GM12878 (cell line): ENCODE data around the gene ZCCHC4. TPM values are rescaled to one million over a fixed set of nuclear protein-coding genes. Genes with fewer than 3 reads are reported as not detected.

ENCODE experiments used
- ATAC-seq: fragments of 200-7000 bp; cut with Tn5 transposase; 3 replicates; pipeline ENCODE4 v1.9.1; 2020; ENCODE audit warnings: mild to moderate bottlenecking, moderate library complexity
- BruUV-seq: library from RNA; stranded (reverse); fragments of 400-500 nt; replicated peaks from 2 replicates; lab custom pipeline; 2021; lab: Mats Ljungman, UMichigan
- CTCF ChIA-PET: fragments of 300-600 bp; sonication (Branson Sonifier 250); formaldehyde crosslinking; extraction: SDS; loops from one replicate; lab custom pipeline; 2021; ENCODE audit warnings: inconsistent platforms; lab: Yijun Ruan, JAX
- POLR2A ChIA-PET: fragments of 350-600 bp; formaldehyde crosslinking; extraction: SDS; loops from one replicate; lab custom pipeline; 2021; ENCODE audit warnings: inconsistent platforms; lab: Charles Lee
- RAD21 ChIA-PET: fragments of 300-600 bp; sonication (Branson Sonifier 250); formaldehyde crosslinking; loops from one replicate; lab custom pipeline; 2023; ENCODE audit warnings: antibody characterized with exemption; ENCODE audit not compliant: unreplicated experiment; lab: Charles Lee
- SMC1A ChIA-PET: fragments of 300-600 bp; sonication (Branson Sonifier 250); formaldehyde crosslinking; loops from one replicate; lab custom pipeline; 2023; ENCODE audit not compliant: unreplicated experiment, uncharacterized antibody; lab: Charles Lee
- DNase-seq: peaks from one replicate; pipeline ENCODE4 v3.0.0-alpha.2; 2011; ENCODE audit warnings: low read depth, low spot score
- FAIRE-seq: peaks from 3 replicates; lab custom pipeline; 2011; peaks lifted over from hg19 to GRCh38; lab: Jason Lieb, UNC
- H2AFZ ChIP-seq: 2 replicates; pipeline ENCODE4 v1.6.0; 2011; ENCODE audit warnings: low read depth, low read length, control low read depth; ENCODE audit not compliant: control insufficient read depth
- H3K27ac ChIP-seq: 2 replicates; pipeline ENCODE4 v1.5.1; 2011; ENCODE audit warnings: control low read depth; ENCODE audit not compliant: control insufficient read depth, insufficient read depth
- H3K27me3 ChIP-seq, 2 experiments: replicated peaks in 1 of 2; 2 replicates each; pipeline versions ENCODE4 v1.6.0 to v1.6.1; 2011; ENCODE audit warnings: low read length in 1 of 2; ENCODE audit not compliant: control insufficient read depth in 2 of 2, insufficient read depth in 2 of 2
- H3K36me3 ChIP-seq, 2 experiments: 2 replicates each; pipeline ENCODE4 v1.5.1; 2011; ENCODE audit warnings: low read length in 1 of 2; ENCODE audit not compliant: control insufficient read depth in 2 of 2, insufficient read depth in 2 of 2
- H3K4me1 ChIP-seq: 2 replicates; pipeline ENCODE4 v1.6.1; 2011; ENCODE audit warnings: mild to moderate bottlenecking, low read length, moderate library complexity, mixed read lengths; ENCODE audit not compliant: control insufficient read depth, insufficient read depth
- H3K4me2 ChIP-seq: 2 replicates; pipeline ENCODE4 v1.6.0; 2011; ENCODE audit warnings: control low read depth; ENCODE audit not compliant: control insufficient read depth, insufficient read depth
- H3K4me3 ChIP-seq: fragments of 200-600 bp; sonication (generic); 2 replicates; pipeline ENCODE4 v1.5.1; 2016
- H3K79me2 ChIP-seq: 2 replicates; pipeline ENCODE4 v1.6.0; 2011; ENCODE audit warnings: low read length; ENCODE audit not compliant: control insufficient read depth, insufficient read depth
- H3K9ac ChIP-seq: 2 replicates; pipeline ENCODE4 v1.8.0; 2011; ENCODE audit warnings: low read length, control low read depth, mixed read lengths; ENCODE audit not compliant: control insufficient read depth, insufficient read depth
- H3K9me3 ChIP-seq: replicated peaks from 3 replicates; pipeline ENCODE4 v1.5.1; 2011; ENCODE audit warnings: mild to moderate bottlenecking, low read length; ENCODE audit not compliant: control insufficient read depth, insufficient read depth
- H4K20me1 ChIP-seq: 2 replicates; pipeline ENCODE4 v1.6.0; 2011; ENCODE audit not compliant: control insufficient read depth, insufficient read depth
- BACH1 ChIP-seq: fragments of 450-650 bp; IDR thresholded peaks from 2 replicates; pipeline ENCODE4 v1.6.1; 2017; ENCODE audit warnings: mild to moderate bottlenecking, borderline replicate concordance
- CBFB ChIP-seq: IDR thresholded peaks from 2 replicates; pipeline ENCODE4 v1.6.1; 2016; ENCODE audit warnings: antibody characterized with exemption, low read depth
- MXI1 ChIP-seq: fragments of 150-350 bp; IDR thresholded peaks from 2 replicates; pipeline ENCODE4 v1.6.1; 2011; ENCODE audit warnings: low read depth, mild to moderate bottlenecking, inconsistent platforms, low read length, improper control_type of control experiment
- POLR2A ChIP-seq: IDR thresholded peaks from 2 replicates; pipeline ENCODE4 v1.6.1; 2011; ENCODE audit warnings: low read depth, mild to moderate bottlenecking, low read length
- WGBS: methylation state at CpG from one replicate; pipeline ENCODE4 v1.1.6; 2016; ENCODE audit warnings: low lambda C conversion rate; ENCODE audit not compliant: insufficient replicate concordance, insufficient coverage; ENCODE audit errors: missing lambda C conversion rate; 5-methylcytosine and 5-hydroxymethylcytosine counted together
- in situ Hi-C: fragments of 300-500 bp; cut with MboI; formaldehyde crosslinking; loops from 9 replicates; pipeline ENCODE4 v1.14.3; 2018; ENCODE audit warnings: mixed read lengths
- intact Hi-C: fragments of 100-400 bp; cut with micrococcal nuclease; formaldehyde crosslinking; loops from one replicate; pipeline ENCODE4 v1.14.2; 2022; ENCODE audit not compliant: unreplicated experiment
- polyA plus RNA-seq, 11 experiments: library from polyadenylated mRNA; depleted of rRNA in 4 of 11; unstranded in 6 of 11; stranded (reverse) in 5 of 11; fragments of >200 nt; fragmentation: Nextera tagmentation in 4 of 11; fragmentation: Illumina TruSeq in 1 of 11; extraction: Ambion mirVana in 4 of 11; extraction: Trizol in 1 of 11; gene quantifications; 1 replicate in 1 of 11; 2 replicates in 10 of 11; pipeline versions ENCODE4 v1.2.1 to v1.2.3, GENCODE V29; 2011 to 2016; ENCODE audit warnings: inconsistent platforms in 2 of 11, missing spikeins in 2 of 11, low read depth in 1 of 11
- total RNA-seq, 4 experiments: library from RNA; depleted of rRNA in 3 of 4; stranded (reverse); fragments of >200 nt in 3 of 4; fragmentation: Illumina TruSeq in 1 of 4; extraction: Trizol in 1 of 4; gene quantifications; 2 replicates each; pipeline versions ENCODE4 v1.2.1 to v1.2.3, GENCODE V29; 2013 to 2021
- TF ChIP-seq, protein P1 (sequence below): fragments of 450-650 bp; IDR thresholded peaks from 2 replicates; pipeline ENCODE4 v1.6.1; 2016; ENCODE audit warnings: mild to moderate bottlenecking

The ZCCHC4 gene
- total and polyA plus RNA-seq, 10 of the 15 experiments (the other 5 are each of a cell fraction or from before 2014, with no cell fraction given): 3.2 to 17.7 (median 12.7) TPM

DNA sequence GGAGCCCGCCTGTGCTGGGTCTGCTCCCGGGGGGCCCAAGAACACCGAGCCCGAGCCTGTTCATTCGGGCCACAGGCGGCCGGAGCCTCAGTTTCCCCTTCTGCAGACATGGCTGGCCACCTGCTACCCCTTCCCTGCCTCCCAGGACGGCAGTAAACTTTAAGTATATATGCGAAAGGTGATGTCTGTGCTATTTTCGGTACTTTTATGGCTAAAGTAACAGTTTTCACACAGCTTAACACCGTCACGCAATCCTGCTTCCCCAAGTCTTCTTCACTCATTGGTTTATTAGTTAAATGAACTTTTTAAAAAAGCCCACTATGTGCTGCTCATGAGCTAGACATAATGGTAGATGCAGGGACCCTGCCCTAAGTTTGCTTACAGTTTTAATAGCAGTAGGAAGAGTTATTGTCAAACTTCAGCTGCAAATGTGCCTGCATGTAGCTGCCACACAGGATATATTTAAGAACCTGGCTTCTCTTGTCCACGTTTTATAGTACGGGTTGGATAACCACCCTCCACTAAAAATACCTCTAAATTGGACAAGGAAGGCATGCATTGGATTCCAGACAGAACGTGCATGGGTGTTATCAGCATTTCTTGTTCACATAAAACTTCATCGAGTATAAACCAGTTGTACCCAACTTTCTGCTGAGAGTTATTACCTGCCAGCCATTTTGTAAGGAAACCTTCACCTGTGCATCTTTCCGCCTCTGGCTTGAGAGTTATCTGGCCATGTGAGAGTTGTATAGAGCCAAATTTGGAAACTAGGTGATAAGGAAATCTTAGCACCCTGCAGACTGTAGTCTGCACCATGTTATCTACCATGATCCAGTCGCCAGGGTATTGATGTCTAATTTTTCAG, 65.2 kb downstream of the ZCCHC4 start (continued):
- TF ChIP-seq CBFB: no peak
- no peak for TF ChIP-seq MXI1
- TF ChIP-seq POLR2A: no peak

DNA sequence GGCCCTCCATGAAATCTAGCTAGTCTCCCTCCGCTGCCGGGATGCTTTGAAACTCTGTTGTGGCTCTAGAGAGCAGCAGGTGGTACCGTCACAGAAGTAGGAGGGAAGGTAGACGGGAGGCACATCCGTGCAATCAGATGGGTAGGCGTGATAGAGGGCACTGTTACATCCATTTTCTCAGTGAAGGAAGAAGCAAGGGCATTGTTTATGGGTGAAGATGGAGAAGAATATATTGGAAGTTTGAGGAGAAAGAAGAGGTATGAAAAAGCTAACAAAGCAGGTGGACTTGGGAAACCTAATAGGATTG, 65.8 kb downstream of the ZCCHC4 start:
- Histone ChIP-seq H3K4me1 (no peaks in the 10 kb centered on the region), H3K36me3 (peaks cover 0 to 9% of the 10 kb centered on the region in 2 experiments; a peak in 2 of 4 replicates), H3K27me3 (no peaks in the 10 kb centered on the region), H3K79me2 (peaks cover 27% of the 10 kb centered on the region), H3K27ac (no peak overlapping the region), H3K9me3 (no peaks in the 10 kb centered on the region), H3K9ac (peak overlapping the region; percentile 80; the same call in 1 of the 2 replicates), H4K20me1 (no peaks in the 10 kb centered on the region), H3K4me2 (peak overlapping the region; percentile 17), H3K4me3 (peak overlapping the region; percentile 96), H2AFZ (no peak overlapping the region)
- POLR2A ChIA-PET: interaction anchor here (1.8 kb wide), 1 partner anchor 11 kb away, joined by 8 read pairs; no protein-coding TSS in a partner anchor
- ATAC-seq (no peak), FAIRE-seq (no peak), DNase-seq (no peak)
- intact Hi-C loops (loop anchor here (5.0 kb wide), 3 partner anchors 146 to 796 kb away; partner anchors contain the start of genes DHX15, PI4K2B and SEPSECS), in situ Hi-C loops (loop anchor here (25.0 kb wide), 1 partner anchor 816 kb away; no protein-coding TSS in a partner anchor)
- no TSS peak for BruUV-seq
- TF ChIP-seq BACH1: no peak
- TF ChIP-seq, protein P1, sequence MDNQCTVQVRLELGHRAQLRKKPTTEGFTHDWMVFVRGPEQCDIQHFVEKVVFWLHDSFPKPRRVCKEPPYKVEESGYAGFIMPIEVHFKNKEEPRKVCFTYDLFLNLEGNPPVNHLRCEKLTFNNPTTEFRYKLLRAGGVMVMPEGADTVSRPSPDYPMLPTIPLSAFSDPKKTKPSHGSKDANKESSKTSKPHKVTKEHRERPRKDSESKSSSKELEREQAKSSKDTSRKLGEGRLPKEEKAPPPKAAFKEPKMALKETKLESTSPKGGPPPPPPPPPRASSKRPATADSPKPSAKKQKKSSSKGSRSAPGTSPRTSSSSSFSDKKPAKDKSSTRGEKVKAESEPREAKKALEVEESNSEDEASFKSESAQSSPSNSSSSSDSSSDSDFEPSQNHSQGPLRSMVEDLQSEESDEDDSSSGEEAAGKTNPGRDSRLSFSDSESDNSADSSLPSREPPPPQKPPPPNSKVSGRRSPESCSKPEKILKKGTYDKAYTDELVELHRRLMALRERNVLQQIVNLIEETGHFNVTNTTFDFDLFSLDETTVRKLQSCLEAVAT: 0 out of 2 replicates have a peak, but pooled peaks have one; percentile 70
- CTCF ChIA-PET: interaction anchor here (0.9 to 5.4 kb wide), 4 partner anchors 12 to 234 kb away, joined by 3 to 28 read pairs (median 7); partner anchors contain the start of gene ZCCHC4
- RAD21 ChIA-PET: no interaction called here
- SMC1A ChIA-PET: interaction anchor here (1.0 to 2.8 kb wide), 5 partner anchors 8 to 224 kb away, joined by 3 to 11 read pairs (median 5); partner anchors contain the start of gene ZCCHC4
- WGBS: 50% methylated on average over 6 of the region's 6 CpGs
